GM12892 (cell line): ENCODE data around the gene ARHGAP26.

ENCODE experiments used
- DNase-seq: peaks from one replicate; pipeline ENCODE4 v3.0.0; 2011; ENCODE audit not compliant: insufficient read length
- FAIRE-seq: peaks from 2 replicates; lab custom pipeline; 2011; peaks lifted over from hg19 to GRCh38; lab: Jason Lieb, UNC
- POLR2A ChIP-seq: IDR thresholded peaks from 2 replicates; pipeline ENCODE4 v1.6.1; 2011; ENCODE audit warnings: low read depth, low read length, control low read depth
- POLR2AphosphoS5 ChIP-seq: IDR thresholded peaks from 2 replicates; pipeline ENCODE4 v1.6.1; 2011; ENCODE audit warnings: low read depth, low read length, control low read depth
- TAF1 ChIP-seq: IDR thresholded peaks from 2 replicates; pipeline ENCODE4 v1.6.1; 2011; ENCODE audit warnings: low read depth, mild to moderate bottlenecking, control low read depth, low read length, borderline replicate concordance

Gene ARHGAP26

GRCh38 chr5:143267186-143267585, 497.0 kb downstream of the ARHGAP26 start:
- FAIRE-seq (no peak), DNase-seq (no peak)
- TF ChIP-seq TAF1 (no peak), POLR2AphosphoS5 (no peak), POLR2A (no peak)

- no peak for TF ChIP-seq TAF1
- TF ChIP-seq POLR2AphosphoS5, result no peak
- no peak for TF ChIP-seq POLR2A
- FAIRE-seq (no peak), DNase-seq (no peak)
Observed at GRCh38 chr5:143268388-143268787, 498.2 kb downstream of the ARHGAP26 start.

- no peak for FAIRE-seq
- no peak for DNase-seq
- TF ChIP-seq POLR2AphosphoS5 (no peak), POLR2A (no peak), TAF1 (no peak)
Observed at GRCh38 chr5:143271431-143271830, 501.3 kb downstream of the ARHGAP26 start.

- no peak for FAIRE-seq
Observed at GRCh38 chr5:143274952-143275351, 504.8 kb downstream of the ARHGAP26 start.

GRCh38 chr5:143275512-143276363, 505.6 kb downstream of the ARHGAP26 start:
- peak; percentile 71; the same call in 1 of the 2 replicates for TF ChIP-seq POLR2AphosphoS5
- TF ChIP-seq TAF1, result no peak
- peak; percentile 53; the same call in 1 of the 2 replicates for TF ChIP-seq POLR2A
- DNase-seq (no peak), FAIRE-seq (peak; percentile 14)

More at GRCh38 chr5:143274952-143275351, 504.8 kb downstream of the ARHGAP26 start:
- DNase-seq, result no peak
- TF ChIP-seq POLR2AphosphoS5 (no peak), POLR2A (0 out of 2 replicates have a peak, but pooled peaks have one; percentile 24)

GRCh38 chr5:143277536-143277935, 507.4 kb downstream of the ARHGAP26 start:
- no peak for FAIRE-seq
- DNase-seq, result no peak
- TF ChIP-seq POLR2AphosphoS5 (peak; percentile 60; the same call in 1 of the 2 replicates), TAF1 (no peak), POLR2A (no peak)
